Loucy (cell line): Measurements from ENCODE around the gene ZNF808.
A peak's percentile ranks its signal among the peaks of the same experiment; 100 is the strongest.

Experiments
- H2AFZ ChIP-seq: fragments of 200-600 bp; sonication (generic); 2 replicates; pipeline ENCODE4 v1.6.0; 2016; ENCODE audit warnings: antibody characterized with exemption, mild to moderate bottlenecking, low read length, moderate library complexity
- H3F3A ChIP-seq: fragments of 200-600 bp; 2 replicates; pipeline ENCODE4 v1.6.0; 2016; ENCODE audit warnings: antibody characterized with exemption, low read depth, mild to moderate bottlenecking
- H3K27me3 ChIP-seq: fragments of 200-600 bp; sonication (generic); 2 replicates; pipeline ENCODE4 v1.6.1; 2014; ENCODE audit warnings: low read length, mild to moderate bottlenecking; ENCODE audit not compliant: insufficient read depth, poor library complexity, severe bottlenecking
- H3K36me3 ChIP-seq: fragments of 200-600 bp; sonication (generic); 2 replicates; pipeline ENCODE4 v1.6.1; 2016; ENCODE audit warnings: low read length; ENCODE audit not compliant: insufficient read depth
- H3K4me1 ChIP-seq: fragments of 200-600 bp; sonication (generic); 2 replicates; pipeline ENCODE4 v1.5.1; 2014; ENCODE audit warnings: low read length, mild to moderate bottlenecking; ENCODE audit not compliant: insufficient read depth, poor library complexity, severe bottlenecking
- H3K4me2 ChIP-seq: fragments of 200-600 bp; sonication (generic); 2 replicates; pipeline ENCODE4 v1.6.0; 2014; ENCODE audit warnings: antibody characterized with exemption, low read length, low read depth, mild to moderate bottlenecking; ENCODE audit not compliant: poor library complexity, severe bottlenecking
- H3K4me3 ChIP-seq: fragments of 200-600 bp; sonication (generic); 2 replicates; pipeline ENCODE4 v1.5.1; 2014; ENCODE audit warnings: low read length, mild to moderate bottlenecking, mixed read lengths; ENCODE audit not compliant: poor library complexity, severe bottlenecking
- H3K79me2 ChIP-seq: fragments of 200-600 bp; sonication (generic); 2 replicates; pipeline ENCODE4 v1.6.1; 2014; ENCODE audit warnings: low read length; ENCODE audit not compliant: insufficient read depth
- H3K9ac ChIP-seq: fragments of 200-600 bp; sonication (generic); 2 replicates; pipeline ENCODE4 v1.6.0; 2014; ENCODE audit warnings: mild to moderate bottlenecking, low read depth, low read length, moderate library complexity; ENCODE audit not compliant: poor library complexity, severe bottlenecking
- H3K9me2 ChIP-seq: fragments of 200-600 bp; sonication (generic); replicated peaks from 2 replicates; pipeline ENCODE4 v1.6.1; 2016; ENCODE audit warnings: low read depth, low read length, mixed read lengths
- H3K9me3 ChIP-seq: fragments of 200-600 bp; sonication (generic); 2 replicates; pipeline ENCODE4 v1.6.1; 2014; ENCODE audit warnings: mild to moderate bottlenecking, antibody characterized with exemption, low read length, low read depth; ENCODE audit not compliant: insufficient read depth
- H4K20me1 ChIP-seq: fragments of 200-600 bp; sonication (generic); 2 replicates; pipeline ENCODE4 v1.6.0; 2014; ENCODE audit warnings: antibody characterized with exemption, low read length, mild to moderate bottlenecking; ENCODE audit not compliant: insufficient read depth, poor library complexity, severe bottlenecking
- CTCF ChIP-seq: fragments of 200-600 bp; sonication (generic); conservative IDR thresholded peaks from 2 replicates; pipeline ENCODE4 v1.5.1; 2014; ENCODE audit warnings: mild to moderate bottlenecking, antibody characterized with exemption, low read length
- EZH2phosphoT487 ChIP-seq: fragments of 200-600 bp; IDR thresholded peaks from 2 replicates; pipeline ENCODE4 v1.6.1; 2018; ENCODE audit warnings: antibody characterized with exemption, mild to moderate bottlenecking, moderate library complexity, borderline replicate concordance

The ZNF808 gene

DNA sequence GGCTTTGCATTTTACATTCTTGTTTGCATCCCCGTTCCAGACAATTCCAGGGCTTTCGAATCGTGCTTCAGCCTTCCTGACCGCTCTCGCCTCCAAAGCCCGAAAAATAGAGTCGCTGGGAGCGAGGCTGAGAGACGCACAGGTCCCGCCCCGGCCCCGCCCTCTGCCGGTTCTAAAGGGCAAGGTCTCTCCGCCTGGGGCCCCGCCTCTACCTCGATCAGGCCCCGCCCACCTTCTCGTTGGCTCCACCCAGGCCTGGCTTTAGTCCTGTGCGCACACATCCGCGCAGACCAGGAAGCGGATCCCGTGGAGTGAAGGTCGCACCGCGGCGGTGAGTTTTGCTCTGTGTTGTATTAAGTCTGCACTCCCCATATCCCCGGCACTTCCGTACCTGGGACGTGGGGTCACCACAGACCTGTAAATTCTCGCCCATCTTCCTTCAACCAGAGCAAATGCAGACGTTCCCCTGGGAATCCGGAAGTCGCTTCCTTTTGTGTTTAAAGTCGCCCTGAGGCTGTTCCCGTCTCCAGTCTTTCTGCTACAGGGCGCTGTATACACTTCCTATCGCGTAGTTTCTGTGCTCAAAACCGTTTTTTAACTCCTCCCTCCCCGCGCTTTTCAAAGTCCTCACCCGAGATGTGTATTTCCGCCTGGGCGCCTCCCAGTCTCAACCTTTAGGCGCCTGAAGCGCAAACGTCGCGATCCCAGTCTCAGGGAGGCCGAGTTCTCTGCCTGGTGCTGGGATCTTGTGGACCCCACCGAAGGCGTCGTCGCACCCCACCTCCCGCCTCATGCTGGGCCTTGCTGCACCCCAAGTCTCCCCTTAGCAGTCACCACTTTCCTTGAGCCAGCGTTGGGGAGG lies 42.8 kb downstream of the ZNF808 start, which contains the start of gene ZNF701:
Gene ZNF701 (plus strand): TSS at position 288 of the 862 bp plus-strand sequence. CDS start 3,861 bp downstream, outside the sequence.
- Histone ChIP-seq H3K9ac (peak within 1 kb of the TSS; percentile 88), H3K4me2 (peak within 1 kb of the TSS; percentile 89), H3K27me3 (no peaks in the 10 kb centered on the region), H3K9me3 (no peaks in the 10 kb centered on the region), H3K9me2 (no peaks in the 10 kb centered on the region), H3F3A (no peaks in the 10 kb centered on the region), H3K79me2 (peaks cover 25% of the 10 kb centered on the region), H3K36me3 (peaks cover 8% of the 10 kb centered on the region; the same call in 1 of the 2 replicates), H2AFZ (peak within 1 kb of the TSS; percentile 80), H3K4me1 (peaks cover 9% of the 10 kb centered on the region), H4K20me1 (peaks cover 4% of the 10 kb centered on the region), H3K4me3 (peak within 1 kb of the TSS; percentile 83)
- no peak for TF ChIP-seq EZH2phosphoT487
- TF ChIP-seq CTCF, result no peak

GRCh38 chr19:52584736-52585440 lies 57.4 kb downstream of the ZNF808 start:
- no peaks in the 10 kb centered on the region for H3K4me1 ChIP-seq
- no peaks in the 10 kb centered on the region; the same call in 1 of the 2 replicates for H3K79me2 ChIP-seq
- no peak for TF ChIP-seq CTCF
- no peaks in the 10 kb centered on the region for H3F3A ChIP-seq
- H3K9me3 ChIP-seq, result no peaks in the 10 kb centered on the region
- no peaks in the 10 kb centered on the region for H4K20me1 ChIP-seq
- no peaks in the 10 kb centered on the region for H3K27me3 ChIP-seq
- H3K9me2 ChIP-seq, result no peaks in the 10 kb centered on the region
- peaks cover 35% of the 10 kb centered on the region for H3K36me3 ChIP-seq
- no peak overlapping the region for H3K4me3 ChIP-seq
- no peak overlapping the region for H3K9ac ChIP-seq
- H3K4me2 ChIP-seq, result no peak overlapping the region
- no peak overlapping the region for H2AFZ ChIP-seq

DNA sequence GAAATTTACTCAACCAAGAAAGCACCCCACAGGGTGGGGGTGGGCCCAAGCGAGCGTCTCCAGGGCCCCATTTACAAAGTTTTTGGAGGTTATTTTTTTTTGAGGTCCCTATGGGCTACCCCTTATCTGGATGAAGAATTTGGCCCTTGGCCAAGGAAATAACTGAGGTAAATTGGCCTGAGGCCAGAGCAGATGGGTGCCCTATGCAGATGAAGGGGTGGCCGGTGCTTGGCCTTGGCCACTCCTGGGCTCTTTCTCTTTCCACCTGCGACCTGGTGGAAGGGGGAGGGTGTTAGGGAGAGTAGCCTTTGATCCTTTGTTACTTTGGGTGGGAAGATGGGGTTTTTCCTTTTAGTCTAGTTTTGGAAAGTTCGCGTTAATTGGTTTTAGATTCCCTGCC lies 58.1 kb downstream of the ZNF808 start:
- Histone ChIP-seq H3K4me3 (no peak overlapping the region), H3K4me1 (no peaks in the 10 kb centered on the region), H3K9me2 (no peaks in the 10 kb centered on the region), H3K9ac (no peak overlapping the region), H3F3A (no peaks in the 10 kb centered on the region), H2AFZ (no peak overlapping the region), H4K20me1 (no peaks in the 10 kb centered on the region), H3K27me3 (no peaks in the 10 kb centered on the region), H3K79me2 (no peaks in the 10 kb centered on the region; the same call in 1 of the 2 replicates), H3K36me3 (peaks cover 35% of the 10 kb centered on the region), H3K4me2 (no peak overlapping the region), H3K9me3 (no peaks in the 10 kb centered on the region)
- no peak for TF ChIP-seq EZH2phosphoT487
- no peak for TF ChIP-seq CTCF
